AG08395 (cell line): Measurements from ENCODE around the gene DNAJB1.
"Not testable (repeated sequence)": the region's sequence is repeated elsewhere in the genome, so short reads cannot be mapped to it uniquely, and the experiment has no call there.

Experiments used
- DNase-seq: peaks from one replicate; pipeline ENCODE4 v3.0.0; 2012; ENCODE audit warnings: mixed read lengths, low spot score

The DNAJB1 gene

GRCh38 chr19:14519860-14520407, 1.7 kb upstream of the DNAJB1 start:
- DNase-seq = no peak

DNA sequence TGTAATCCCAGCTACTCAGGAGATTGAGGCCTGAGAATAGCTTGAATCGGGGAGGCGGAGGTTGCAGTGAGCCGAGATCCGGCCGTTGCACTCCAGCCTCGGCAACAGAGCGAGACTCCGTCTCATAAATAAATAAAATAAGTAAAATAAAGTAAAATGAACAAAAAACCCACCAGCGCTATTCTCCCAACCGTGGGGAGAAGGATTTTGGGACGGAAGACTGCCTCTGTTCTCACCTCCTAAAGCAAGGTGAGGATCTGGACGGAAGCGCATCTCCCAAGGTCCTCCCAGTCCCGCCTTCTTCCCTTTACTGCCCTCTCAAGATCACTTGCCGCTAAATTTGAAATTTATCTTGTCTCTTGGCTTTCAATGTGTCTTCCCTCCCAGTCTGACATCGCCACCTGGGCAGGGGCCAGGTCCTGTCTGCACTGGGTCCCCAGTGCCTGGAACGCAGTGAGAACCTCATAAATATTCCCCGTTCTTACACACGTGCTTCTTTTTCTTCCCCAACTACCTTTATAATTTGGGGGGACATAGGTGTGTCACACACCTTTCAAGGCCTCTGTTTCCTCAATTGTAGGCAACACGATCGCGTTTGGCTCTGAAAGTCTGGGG, 1.2 kb upstream of the DNAJB1 start:
- no peak for DNase-seq

DNA sequence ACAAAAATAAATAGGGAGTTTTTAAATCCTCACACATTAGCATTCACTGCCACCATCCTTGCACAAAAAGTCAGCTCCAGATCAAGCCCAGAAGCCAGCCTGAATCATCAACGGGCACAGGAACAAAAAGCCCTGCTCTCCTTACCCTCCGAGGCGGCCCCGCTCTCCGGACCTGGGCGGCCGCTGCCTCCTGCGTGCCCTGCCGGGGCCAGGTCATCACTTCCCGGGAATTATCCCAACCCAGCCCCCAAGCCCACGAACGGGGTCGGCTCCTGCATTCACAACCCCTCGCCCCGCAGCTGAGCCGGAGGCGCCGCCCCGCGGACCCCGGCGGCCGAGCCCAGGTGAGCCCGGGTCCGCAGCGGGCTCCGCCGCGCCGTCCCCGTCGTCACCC, 754 bp downstream of the DNAJB1 start:
- DNase-seq = no peak

DNA sequence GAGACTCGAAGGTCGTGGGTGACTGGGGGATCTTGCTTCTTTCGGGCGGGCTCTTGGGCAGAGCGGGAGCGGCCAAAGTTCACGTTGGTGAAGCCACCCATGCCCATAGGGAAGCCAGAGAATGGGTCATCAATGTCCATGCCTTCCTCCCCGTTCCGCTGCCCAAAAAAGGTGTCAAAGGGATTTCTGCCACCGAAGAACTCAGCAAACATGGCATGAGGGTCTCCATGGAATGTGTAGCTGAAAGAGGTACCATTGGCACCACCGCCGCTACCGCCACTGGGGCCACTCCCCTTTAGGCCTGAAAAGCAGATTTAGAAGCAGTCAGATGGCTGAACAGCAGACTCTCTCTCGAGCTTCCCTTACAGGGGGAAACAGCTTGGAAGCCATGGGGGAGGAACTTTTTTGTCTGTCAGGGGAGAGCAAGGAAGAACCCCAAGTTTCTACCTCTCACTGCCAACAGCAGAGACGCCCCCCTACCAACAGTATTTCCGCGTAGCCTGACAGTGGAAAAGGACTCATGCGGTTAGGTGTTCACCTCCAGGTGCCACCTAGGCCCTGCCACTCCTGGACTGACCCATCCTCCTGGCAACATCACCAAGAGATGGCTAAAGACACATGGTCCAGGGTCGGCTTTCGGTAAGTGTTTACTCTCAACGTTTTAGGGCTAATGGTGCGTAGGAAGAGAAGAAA, 1.3 kb downstream of the DNAJB1 start:
- no peak for DNase-seq

DNA sequence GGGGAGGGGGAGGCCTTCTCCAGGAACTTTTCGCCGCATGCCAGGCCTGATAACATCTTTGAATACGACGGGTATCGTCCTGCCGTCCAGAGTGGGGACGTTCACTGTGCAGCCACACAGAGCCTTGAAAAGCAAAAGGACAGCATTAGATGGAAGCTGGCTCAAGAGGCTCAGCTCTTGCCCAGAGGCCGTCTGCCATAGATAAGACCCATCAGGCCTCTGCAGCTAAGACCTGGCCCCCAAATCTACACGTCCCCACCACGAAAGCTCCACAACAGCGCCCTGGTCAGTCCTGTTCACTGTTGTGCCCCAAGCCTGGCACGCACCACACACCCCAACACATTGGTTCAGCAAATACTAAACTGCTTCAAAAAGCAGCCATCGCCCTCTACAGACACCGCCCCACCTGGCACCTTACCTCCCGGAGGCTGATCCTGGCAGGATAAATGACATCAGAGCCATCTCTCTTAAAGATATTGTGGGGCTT, 2.1 kb downstream of the DNAJB1 start:
- DNase-seq = no peak

- no peak for DNase-seq
Measured at GRCh38 chr19:14515501-14516047, 2.6 kb downstream of the DNAJB1 start.

DNA sequence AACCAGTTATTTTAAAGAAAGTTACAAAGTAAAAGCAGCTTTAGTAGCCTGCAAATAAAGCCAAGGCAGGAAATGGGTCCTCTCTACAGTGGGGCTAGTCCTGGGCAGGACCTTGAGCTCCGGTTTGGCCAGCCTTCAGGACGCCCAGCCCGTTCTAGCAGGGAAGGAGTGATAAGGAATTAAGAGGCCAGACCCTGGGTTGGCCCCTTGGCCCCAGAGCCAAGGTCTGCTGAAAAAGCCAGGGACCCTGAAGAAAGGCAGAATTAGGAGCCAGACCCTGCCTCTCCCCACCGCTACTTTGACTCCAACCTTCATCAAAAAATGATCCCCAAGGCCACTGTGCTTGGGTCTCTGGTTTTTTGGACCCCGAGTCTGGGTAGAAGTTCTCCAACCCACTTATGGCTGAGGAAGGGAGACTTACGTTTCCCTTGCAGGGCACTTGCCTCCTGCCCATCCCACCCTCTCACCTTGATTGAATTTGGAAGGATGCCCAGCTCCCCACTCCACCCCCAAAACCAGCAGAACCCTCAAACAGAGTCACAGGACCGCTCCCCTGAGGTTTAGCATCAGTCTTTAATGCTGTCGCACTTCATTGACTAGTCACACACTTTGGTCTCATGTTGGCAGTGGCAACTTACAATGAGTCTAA, 3.9 kb downstream of the DNAJB1 start:
- DNase-seq = no peak

GRCh38 chr19:14512406-14512961, 5.7 kb downstream of the DNAJB1 start:
- DNase-seq = no peak

- no peak for DNase-seq
Measured at GRCh38 chr19:14511229-14511593, 7.0 kb downstream of the DNAJB1 start.

GRCh38 chr19:14510311-14511228, 7.6 kb downstream of the DNAJB1 start:
- DNase-seq = peak; percentile 43

- peak; percentile 41 for DNase-seq
Measured at GRCh38 chr19:14507704-14508542, 10.3 kb downstream of the DNAJB1 start.

- peak; percentile 45 for DNase-seq
Measured at GRCh38 chr19:14505488-14506239, 12.5 kb downstream of the DNAJB1 start.

- not testable (repeated sequence) for DNase-seq
Measured at GRCh38 chr19:14504575-14504974, 13.6 kb downstream of the DNAJB1 start.

DNA sequence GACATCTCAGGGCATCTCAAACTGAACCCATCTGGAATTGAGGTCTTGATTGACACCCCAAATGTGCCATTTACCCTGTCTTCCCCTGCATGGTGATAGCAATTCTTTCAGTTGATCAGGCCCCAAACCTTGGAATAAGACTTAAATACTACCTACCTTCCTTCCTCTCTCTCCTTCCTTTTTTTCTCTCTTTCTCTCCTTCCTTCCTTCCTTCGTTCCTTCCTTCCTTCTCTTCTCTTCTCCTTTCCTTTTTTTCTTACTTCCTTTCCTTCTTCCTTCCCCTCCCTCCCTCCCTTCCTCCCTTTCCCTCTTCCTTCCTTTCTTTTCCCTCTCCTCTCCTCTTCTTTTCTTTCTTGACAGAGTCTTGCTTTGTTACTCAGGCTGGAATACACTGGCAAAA, 14.9 kb downstream of the DNAJB1 start:
- DNase-seq = no peak

GRCh38 chr19:14502334-14503092, 15.7 kb downstream of the DNAJB1 start:
- DNase-seq = no peak

- DNase-seq = peak; percentile 60
Measured at GRCh38 chr19:14497228-14497921, 20.8 kb downstream of the DNAJB1 start.

- no peak for DNase-seq
Measured at GRCh38 chr19:14496834-14497227, 21.4 kb downstream of the DNAJB1 start.
